Spleen (tissue), 7 donors: Measurements from ENCODE around the gene TAB3.

Experiments
- POLR2AphosphoS5 ChIP-seq, 3 donors: sonication (generic); formaldehyde crosslinking; IDR thresholded peaks; one replicate each; pipeline ENCODE4 v1.5.1; 2017; ENCODE audit warnings: antibody characterized with exemption in 3 of 3
- TF ChIP-seq, protein P1 (sequence below), 11 experiments: fragments of 200-600 bp in 7 of 11; fragments of 450-650 bp in 4 of 11; sonication (generic) in 4 of 11; IDR thresholded peaks in 8 of 11; conservative IDR thresholded peaks in 3 of 11; 1 replicate in 7 of 11; 2 replicates in 4 of 11; pipeline versions ENCODE4 v1.4.0 to v1.8.0; 2016 to 2021; ENCODE audit warnings: antibody characterized with exemption in 11 of 11, inconsistent platforms in 4 of 11, mild to moderate bottlenecking in 1 of 11
- donor health status: DM: no; HTN: no; CAD: no; lungs with moderate emphysema.
- donor health status: DM: no; HTN: no; CAD: no.
- donor health status: DM: no; HTN: no; CAD: no.

DNA sequence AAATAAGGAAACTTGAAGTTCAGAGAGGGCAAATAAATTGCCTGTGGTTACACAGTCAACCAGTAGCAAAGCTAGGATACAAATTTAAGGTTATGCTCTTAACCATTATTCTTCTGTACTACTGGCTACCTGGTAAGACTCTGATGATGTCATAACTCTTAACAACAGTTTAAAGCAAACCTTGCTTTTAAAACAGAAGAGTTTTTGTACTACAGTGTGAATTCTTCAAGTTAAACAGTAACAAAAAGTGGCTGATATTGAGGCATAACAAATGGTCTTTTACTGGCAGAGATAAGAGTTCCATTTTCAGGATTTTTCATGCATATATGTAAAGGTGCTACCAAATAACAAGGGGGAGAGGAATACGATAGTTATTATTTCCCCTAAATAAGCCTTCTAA is 23.4 kb downstream of the TAB3 start:
- TF ChIP-seq, protein P1, sequence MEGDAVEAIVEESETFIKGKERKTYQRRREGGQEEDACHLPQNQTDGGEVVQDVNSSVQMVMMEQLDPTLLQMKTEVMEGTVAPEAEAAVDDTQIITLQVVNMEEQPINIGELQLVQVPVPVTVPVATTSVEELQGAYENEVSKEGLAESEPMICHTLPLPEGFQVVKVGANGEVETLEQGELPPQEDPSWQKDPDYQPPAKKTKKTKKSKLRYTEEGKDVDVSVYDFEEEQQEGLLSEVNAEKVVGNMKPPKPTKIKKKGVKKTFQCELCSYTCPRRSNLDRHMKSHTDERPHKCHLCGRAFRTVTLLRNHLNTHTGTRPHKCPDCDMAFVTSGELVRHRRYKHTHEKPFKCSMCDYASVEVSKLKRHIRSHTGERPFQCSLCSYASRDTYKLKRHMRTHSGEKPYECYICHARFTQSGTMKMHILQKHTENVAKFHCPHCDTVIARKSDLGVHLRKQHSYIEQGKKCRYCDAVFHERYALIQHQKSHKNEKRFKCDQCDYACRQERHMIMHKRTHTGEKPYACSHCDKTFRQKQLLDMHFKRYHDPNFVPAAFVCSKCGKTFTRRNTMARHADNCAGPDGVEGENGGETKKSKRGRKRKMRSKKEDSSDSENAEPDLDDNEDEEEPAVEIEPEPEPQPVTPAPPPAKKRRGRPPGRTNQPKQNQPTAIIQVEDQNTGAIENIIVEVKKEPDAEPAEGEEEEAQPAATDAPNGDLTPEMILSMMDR (IDR thresholded peaks at IDR 0.05 in 8 of 11, conservative IDR thresholded peaks at IDR 0.05 in 3 of 11): no peak
- TF ChIP-seq POLR2AphosphoS5 (IDR thresholded peaks at IDR 0.05): no peak
